Caco-2 (cell line): ENCODE results near the gene SCRN1. TPM values are rescaled to one million over a fixed set of nuclear protein-coding genes. Genes with fewer than 3 reads are reported as not detected.

ENCODE experiments used
- BruUV-seq: library from RNA; stranded (reverse); fragments of 400-500 nt; replicated peaks from 2 replicates; lab custom pipeline; 2021; lab: Mats Ljungman, UMichigan
- CTCF ChIA-PET: fragments of 300-600 bp; sonication (Branson Sonifier 250); formaldehyde crosslinking; loops from one replicate; lab custom pipeline; 2022; ENCODE audit warnings: antibody characterized with exemption; lab: Charles Lee
- POLR2A ChIA-PET: fragments of 300-600 bp; sonication (Branson Sonifier 250); formaldehyde crosslinking; loops from one replicate; lab custom pipeline; 2022; ENCODE audit warnings: antibody characterized with exemption; lab: Charles Lee
- DNase-seq, 2 experiments: peaks; one replicate each; pipeline versions ENCODE4 v3.0.0 to v3.0.0-alpha.2; 2020 to 2022
- H3K27me3 ChIP-seq: replicated peaks from 2 replicates; pipeline ENCODE4 v1.6.0; 2011; ENCODE audit warnings: low read length; ENCODE audit not compliant: control insufficient read depth, insufficient read depth
- H3K36me3 ChIP-seq: 2 replicates; pipeline ENCODE4 v1.5.1; 2011; ENCODE audit warnings: low read length; ENCODE audit not compliant: control insufficient read depth, insufficient read depth
- H3K4me1 ChIP-seq: fragments of 250-450 bp; sonication (Bioruptor Pico); 2 replicates; pipeline ENCODE4 v1.5.1; 2020; ENCODE audit warnings: mild to moderate bottlenecking
- H3K4me3 ChIP-seq: 2 replicates; pipeline ENCODE4 v1.5.1; 2011; ENCODE audit warnings: low read depth, mild to moderate bottlenecking, control low read depth, low read length
- H3K9me3 ChIP-seq: fragments of 250-450 bp; sonication (Bioruptor Pico); 2 replicates; pipeline ENCODE4 v1.5.1; 2020; ENCODE audit warnings: mild to moderate bottlenecking, moderate library complexity
- H3K27ac Mint-ChIP-seq: one replicate; pipeline ENCODE4 v1.8.0; 2022; ENCODE audit warnings: mixed read lengths; ENCODE audit not compliant: unreplicated experiment
- H3K27me3 Mint-ChIP-seq: one replicate; pipeline ENCODE4 v1.8.0; 2022; ENCODE audit warnings: mixed read lengths; ENCODE audit not compliant: insufficient read depth, unreplicated experiment
- H3K36me3 Mint-ChIP-seq: one replicate; pipeline ENCODE4 v1.8.0; 2022; ENCODE audit warnings: mild to moderate bottlenecking, mixed read lengths; ENCODE audit not compliant: insufficient read depth, unreplicated experiment
- H3K4me1 Mint-ChIP-seq: one replicate; pipeline ENCODE4 v1.8.0; 2022; ENCODE audit warnings: low read depth, mixed read lengths; ENCODE audit not compliant: unreplicated experiment
- H3K4me3 Mint-ChIP-seq: one replicate; pipeline ENCODE4 v1.8.0; 2022; ENCODE audit warnings: mild to moderate bottlenecking, moderate library complexity, mixed read lengths; ENCODE audit not compliant: unreplicated experiment
- H3K9me3 Mint-ChIP-seq: one replicate; pipeline ENCODE4 v1.8.0; 2022; ENCODE audit warnings: mixed read lengths; ENCODE audit not compliant: unreplicated experiment
- intact Hi-C: fragments of 100-400 bp; cut with micrococcal nuclease; formaldehyde crosslinking; loops from one replicate; pipeline ENCODE4 v1.10.0; 2022; ENCODE audit not compliant: unreplicated experiment
- total RNA-seq: library from RNA; stranded (reverse); gene quantifications from 2 replicates; pipeline ENCODE4 v1.2.3, GENCODE V29; 2022
- TF ChIP-seq, protein P1 (sequence below), 2 experiments: fragments of 200-600 bp in 1 of 2; IDR thresholded peaks; 1 replicate in 1 of 2; 2 replicates in 1 of 2; pipeline versions ENCODE4 v1.5.1 to v1.8.0; 2011 to 2022; ENCODE audit warnings: antibody characterized with exemption in 1 of 2, control low read depth in 1 of 2, inconsistent platforms in 1 of 2, low read depth in 1 of 2, low read length in 1 of 2, mild to moderate bottlenecking in 1 of 2, moderate library complexity in 1 of 2; ENCODE audit not compliant: insufficient read depth in 1 of 2, severe bottlenecking in 1 of 2, unreplicated experiment in 1 of 2

Gene SCRN1
- total RNA-seq, 1 experiment from 2014 or later: 92.9 TPM

DNA sequence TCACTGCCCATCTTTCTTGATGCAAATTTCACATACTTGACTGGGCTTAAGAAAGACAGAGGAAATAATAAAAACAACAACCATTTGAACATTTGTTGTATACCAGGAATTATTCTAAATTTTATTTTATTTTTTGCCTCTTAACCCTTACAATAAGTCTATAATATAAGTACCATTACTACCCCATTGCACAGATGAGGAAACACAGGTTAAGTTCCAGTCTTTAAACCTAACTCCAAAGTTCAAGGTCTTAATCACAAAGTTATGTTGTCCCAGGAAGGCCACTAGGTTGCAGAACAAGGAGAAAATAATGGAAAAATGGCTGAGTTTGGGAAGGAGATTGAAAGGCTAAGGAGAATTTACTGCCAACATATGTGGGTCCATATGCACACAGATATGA, 33.4 kb upstream of the SCRN1 start:
- H3K4me1 ChIP-seq: peaks cover 8% of the 10 kb centered on the region
- no peak overlapping the region for H3K4me3 ChIP-seq
- ChIA-PET POLR2A (no interaction called here), CTCF (no interaction called here)
- H3K36me3 Mint-ChIP-seq: peaks cover 15% of the 10 kb centered on the region
- H3K4me3 Mint-ChIP-seq: no peak overlapping the region
- no TSS peak for BruUV-seq
- no peaks in the 10 kb centered on the region for H3K27me3 Mint-ChIP-seq
- no peaks in the 10 kb centered on the region for H3K36me3 ChIP-seq
- intact Hi-C loops: no loop called here
- TF ChIP-seq, protein P1, sequence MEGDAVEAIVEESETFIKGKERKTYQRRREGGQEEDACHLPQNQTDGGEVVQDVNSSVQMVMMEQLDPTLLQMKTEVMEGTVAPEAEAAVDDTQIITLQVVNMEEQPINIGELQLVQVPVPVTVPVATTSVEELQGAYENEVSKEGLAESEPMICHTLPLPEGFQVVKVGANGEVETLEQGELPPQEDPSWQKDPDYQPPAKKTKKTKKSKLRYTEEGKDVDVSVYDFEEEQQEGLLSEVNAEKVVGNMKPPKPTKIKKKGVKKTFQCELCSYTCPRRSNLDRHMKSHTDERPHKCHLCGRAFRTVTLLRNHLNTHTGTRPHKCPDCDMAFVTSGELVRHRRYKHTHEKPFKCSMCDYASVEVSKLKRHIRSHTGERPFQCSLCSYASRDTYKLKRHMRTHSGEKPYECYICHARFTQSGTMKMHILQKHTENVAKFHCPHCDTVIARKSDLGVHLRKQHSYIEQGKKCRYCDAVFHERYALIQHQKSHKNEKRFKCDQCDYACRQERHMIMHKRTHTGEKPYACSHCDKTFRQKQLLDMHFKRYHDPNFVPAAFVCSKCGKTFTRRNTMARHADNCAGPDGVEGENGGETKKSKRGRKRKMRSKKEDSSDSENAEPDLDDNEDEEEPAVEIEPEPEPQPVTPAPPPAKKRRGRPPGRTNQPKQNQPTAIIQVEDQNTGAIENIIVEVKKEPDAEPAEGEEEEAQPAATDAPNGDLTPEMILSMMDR (IDR thresholded peaks at IDR 0.05; ENCODE audit: insufficient read depth in 1 of 2, low read depth in 1 of 2, low read length in 1 of 2, severe bottlenecking in 1 of 2, unreplicated experiment in 1 of 2): no peak
- no peak for DNase-seq
- H3K27me3 ChIP-seq: no peaks in the 10 kb centered on the region
- peaks cover 15% of the 10 kb centered on the region for H3K4me1 Mint-ChIP-seq
- H3K27ac Mint-ChIP-seq: no peak overlapping the region
- H3K9me3 ChIP-seq: no peaks in the 10 kb centered on the region
- H3K9me3 Mint-ChIP-seq: no peaks in the 10 kb centered on the region

DNA sequence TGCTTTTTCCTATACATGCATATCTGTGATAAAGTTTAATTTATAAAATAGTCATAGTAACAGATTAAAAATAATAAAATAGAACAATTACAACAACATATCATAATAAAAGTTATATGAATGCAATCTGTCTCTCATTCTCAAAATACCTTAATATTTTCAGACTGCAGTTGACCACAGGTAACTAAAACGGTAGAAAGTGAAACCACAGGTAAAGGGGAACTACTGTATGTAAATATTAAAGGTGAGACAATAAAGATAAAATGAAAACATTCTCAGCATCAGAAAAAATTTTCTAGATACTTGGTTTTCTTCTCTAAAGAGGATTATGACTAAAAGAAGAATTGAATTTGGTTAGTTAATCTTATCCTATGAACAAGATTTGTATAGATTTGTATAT, 30.9 kb upstream of the SCRN1 start:
- DNase-seq: no peak
- H3K4me1 ChIP-seq: peaks cover 6% of the 10 kb centered on the region
- CTCF ChIA-PET: no interaction called here
- H3K9me3 Mint-ChIP-seq: no peaks in the 10 kb centered on the region
- no peaks in the 10 kb centered on the region for H3K27me3 Mint-ChIP-seq
- H3K9me3 ChIP-seq: no peaks in the 10 kb centered on the region
- BruUV-seq: no TSS peak
- no peak overlapping the region for H3K4me3 ChIP-seq
- H3K4me3 Mint-ChIP-seq: no peak overlapping the region
- H3K36me3 Mint-ChIP-seq: peaks cover 10% of the 10 kb centered on the region
- TF ChIP-seq, protein P1 (IDR thresholded peaks at IDR 0.05; ENCODE audit: insufficient read depth in 1 of 2, low read depth in 1 of 2, low read length in 1 of 2, severe bottlenecking in 1 of 2, unreplicated experiment in 1 of 2): no peak
- intact Hi-C loops: no loop called here
- H3K27me3 ChIP-seq: no peaks in the 10 kb centered on the region
- POLR2A ChIA-PET: no interaction called here
- peaks cover 8% of the 10 kb centered on the region for H3K4me1 Mint-ChIP-seq
- H3K36me3 ChIP-seq: no peaks in the 10 kb centered on the region
- no peak overlapping the region for H3K27ac Mint-ChIP-seq

DNA sequence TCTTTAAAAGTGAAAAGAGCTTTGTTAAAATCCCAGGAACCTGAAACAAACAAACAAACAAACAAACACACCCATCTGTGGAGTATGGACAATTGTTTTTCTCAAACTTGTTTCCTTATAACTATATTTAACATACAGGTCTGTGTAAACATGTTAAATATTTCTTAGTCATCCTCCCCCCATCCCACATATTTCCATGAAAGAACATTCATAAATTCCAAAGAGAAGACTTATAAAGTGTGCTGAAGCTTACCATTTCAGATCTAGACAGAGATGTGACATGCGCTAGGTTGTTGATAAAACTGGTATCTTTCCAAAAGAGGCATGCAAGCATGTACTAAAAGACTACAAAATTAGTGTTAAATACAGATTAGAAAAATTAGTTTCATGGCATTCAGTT, 30.4 kb upstream of the SCRN1 start:
- ChIA-PET CTCF (interaction anchor here (1.0 kb wide), 1 partner anchor 42 kb away, joined by 6 read pairs; no protein-coding TSS in a partner anchor), POLR2A (no interaction called here)
- Mint-ChIP-seq H3K4me3 (no peak overlapping the region), H3K27ac (no peak overlapping the region), H3K4me1 (peaks cover 2% of the 10 kb centered on the region), H3K27me3 (no peaks in the 10 kb centered on the region), H3K36me3 (peaks cover 10% of the 10 kb centered on the region), H3K9me3 (no peaks in the 10 kb centered on the region)
- no peak for DNase-seq
- peaks cover under 1% of the 10 kb centered on the region; the same call in 1 of the 2 replicates for H3K4me1 ChIP-seq
- no peaks in the 10 kb centered on the region for H3K9me3 ChIP-seq
- intact Hi-C loops: loop anchor here (1.0 kb wide), 1 partner anchor 42 kb away; no protein-coding TSS in a partner anchor
- H3K27me3 ChIP-seq: no peaks in the 10 kb centered on the region
- no peak overlapping the region for H3K4me3 ChIP-seq
- TF ChIP-seq, protein P1 (IDR thresholded peaks at IDR 0.05; ENCODE audit: insufficient read depth in 1 of 2, low read depth in 1 of 2, low read length in 1 of 2, severe bottlenecking in 1 of 2, unreplicated experiment in 1 of 2): no peak
- H3K36me3 ChIP-seq: no peaks in the 10 kb centered on the region
- no TSS peak for BruUV-seq
